Natural killer cell treated with Interleukin-12 subunit alpha and Interleukin-12 subunit beta and Interleukin-15 and Interleukin-18, amount 100 ng/mL, for 72 hours (primary cell): Measurements from ENCODE around the gene ULBP2. TPM values are rescaled to one million over a fixed set of nuclear protein-coding genes. Genes with fewer than 3 reads are reported as not detected.
"Not testable (repeated sequence)": the region's sequence is repeated elsewhere in the genome, so short reads cannot be mapped to it uniquely, and the experiment has no call there.

ENCODE experiments used
- ATAC-seq, 2 donors: fragments of 150-1000 bp; cut with Tn5 transposase in 1 of 2; sonication (Bioruptor Pico), chemical (Tn5 transposase) in 1 of 2; 2 replicates each; pipeline ENCODE4 v1.10.0; 2021
- DNase-seq: peaks from one replicate; pipeline ENCODE4 v3.0.0; 2022; ENCODE audit warnings: low spot score
- H3K27ac Mint-ChIP-seq, 2 donors: 1 replicate in 1 of 2; 2 replicates in 1 of 2; pipeline ENCODE4 v1.8.0; 2022; ENCODE audit warnings: mixed read lengths in 2 of 2, mild to moderate bottlenecking in 1 of 2, moderate library complexity in 1 of 2
- H3K27me3 Mint-ChIP-seq, 2 donors: 1 replicate in 1 of 2; 2 replicates in 1 of 2; pipeline ENCODE4 v1.8.0; 2022; ENCODE audit warnings: mixed read lengths in 2 of 2
- H3K36me3 Mint-ChIP-seq: one replicate; pipeline ENCODE4 v1.8.0; 2022; ENCODE audit warnings: mixed read lengths
- H3K4me1 Mint-ChIP-seq, 2 donors: 1 replicate in 1 of 2; 2 replicates in 1 of 2; pipeline ENCODE4 v1.8.0; 2022; ENCODE audit warnings: low read depth in 2 of 2, mixed read lengths in 2 of 2, mild to moderate bottlenecking in 1 of 2
- H3K4me3 Mint-ChIP-seq: one replicate; pipeline ENCODE4 v1.8.0; 2022; ENCODE audit warnings: mixed read lengths
- H3K9me3 Mint-ChIP-seq: 2 replicates; pipeline ENCODE4 v1.8.0; 2022; ENCODE audit warnings: mixed read lengths
- total RNA-seq, 2 donors: library from RNA; stranded (reverse); gene quantifications; one replicate each; pipeline ENCODE4 v1.2.3, GENCODE V29; 2022

The ULBP2 gene
- total RNA-seq, 2 donors from 2014 or later = 0.98 to 4.0 TPM

DNA sequence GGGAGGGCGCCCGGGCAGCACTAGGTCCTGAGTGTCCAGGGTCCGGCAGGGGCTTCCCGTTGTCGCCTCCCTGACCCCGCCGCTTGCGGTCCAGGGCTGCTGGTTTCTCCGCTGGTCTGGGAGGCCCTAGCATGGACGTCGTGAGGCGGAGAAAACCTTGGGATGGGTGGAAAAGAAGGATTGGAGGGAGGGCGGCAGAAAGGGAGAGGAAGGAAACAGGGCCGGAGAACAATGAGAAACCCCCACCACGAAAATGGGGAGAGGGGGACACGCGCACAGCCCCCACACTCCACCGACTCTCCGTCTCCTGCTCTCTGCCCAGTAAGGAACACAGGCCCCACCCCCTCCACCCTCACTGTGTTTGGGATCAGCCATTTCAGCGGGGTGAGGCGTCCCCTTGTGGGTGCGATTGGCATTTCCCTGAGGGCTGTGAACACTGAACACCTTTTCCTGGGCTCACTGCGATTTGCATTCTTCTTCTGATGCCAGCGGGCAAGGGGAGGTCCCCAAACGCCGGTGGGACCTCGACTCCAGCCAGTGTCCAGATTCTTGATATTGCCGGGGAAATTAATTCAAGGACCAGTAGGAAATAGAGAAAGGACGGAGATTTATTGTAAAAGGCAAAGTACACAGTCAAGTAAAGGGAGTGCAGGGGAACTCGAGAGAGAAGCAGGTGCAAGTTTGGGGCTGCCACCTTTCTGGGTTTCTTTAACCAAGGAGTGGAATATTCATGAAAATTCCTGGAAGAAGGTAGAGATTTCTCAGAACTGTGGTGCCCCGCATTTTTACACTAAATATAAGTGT lies 15.6 kb upstream of the ULBP2 start:
- DNase-seq (no peak), ATAC-seq (peak; percentile 77 to 79)
- Mint-ChIP-seq H3K27ac (no peak overlapping the region), H3K4me3 (no peak overlapping the region), H3K27me3 (peaks cover 75 to 94% of the 10 kb centered on the region in 2 donors), H3K36me3 (no peaks in the 10 kb centered on the region), H3K4me1 (peaks cover 15 to 17% of the 10 kb centered on the region in 2 donors), H3K9me3 (no peaks in the 10 kb centered on the region)

DNA sequence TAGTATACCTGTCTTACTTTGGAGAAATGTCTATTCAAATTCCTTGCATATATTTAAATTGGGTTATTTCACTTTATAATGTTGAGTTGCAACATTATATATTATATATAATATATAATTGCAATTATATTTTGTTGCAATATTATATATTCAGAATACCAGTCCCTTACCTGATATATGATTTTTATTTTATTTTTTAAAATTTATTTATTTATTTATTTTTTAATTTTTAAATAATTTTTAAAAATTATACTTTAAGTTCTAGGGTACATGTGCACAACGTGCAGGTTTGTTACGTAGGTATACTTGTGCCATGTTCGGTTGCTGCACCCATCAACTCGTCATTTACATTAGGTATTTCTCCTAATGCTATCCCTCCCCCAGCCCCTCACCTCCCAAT lies 14.8 kb upstream of the ULBP2 start:
- peaks cover 14 to 15% of the 10 kb centered on the region in 2 donors for H3K4me1 Mint-ChIP-seq
- not testable (repeated sequence) for H3K36me3 Mint-ChIP-seq, ATAC-seq, DNase-seq, H3K4me3 Mint-ChIP-seq, H3K9me3 Mint-ChIP-seq, H3K27ac Mint-ChIP-seq
- H3K27me3 Mint-ChIP-seq = peaks cover 77 to 94% of the 10 kb centered on the region in 2 donors

GRCh38 chr6:149929422-149929821 lies 12.4 kb upstream of the ULBP2 start:
- DNase-seq (no peak), ATAC-seq (no peak)
- H3K27ac Mint-ChIP-seq = no peak overlapping the region
- H3K36me3 Mint-ChIP-seq = no peaks in the 10 kb centered on the region
- peaks cover 72 to 91% of the 10 kb centered on the region in 2 donors for H3K27me3 Mint-ChIP-seq
- H3K4me3 Mint-ChIP-seq = no peak overlapping the region
- H3K9me3 Mint-ChIP-seq = no peaks in the 10 kb centered on the region
- H3K4me1 Mint-ChIP-seq = peaks cover 5 to 9% of the 10 kb centered on the region in 2 donors

DNA sequence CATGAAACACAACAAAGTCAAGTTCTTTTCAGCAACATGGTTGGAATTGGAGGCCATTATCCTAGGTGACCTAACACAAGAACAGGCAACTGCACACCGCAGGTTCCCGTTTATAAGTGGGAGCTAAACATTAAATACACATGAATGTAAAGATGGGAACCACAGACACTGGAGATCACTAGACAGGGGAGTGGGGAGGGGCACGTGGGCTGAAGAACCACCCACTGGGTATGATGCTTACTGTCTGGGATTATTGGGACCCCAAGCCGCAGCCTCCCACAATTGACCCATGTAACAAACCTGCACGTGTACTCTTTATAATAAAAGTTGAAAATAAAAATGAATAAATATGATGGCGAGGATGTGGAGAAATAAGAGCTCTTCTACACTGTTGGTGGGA lies 10.3 kb upstream of the ULBP2 start:
- DNase-seq = no peak
- no peak overlapping the region for H3K27ac Mint-ChIP-seq
- H3K27me3 Mint-ChIP-seq = peaks cover 71 to 92% of the 10 kb centered on the region in 2 donors
- peaks cover 3 to 11% of the 10 kb centered on the region in 2 donors for H3K4me1 Mint-ChIP-seq
- ATAC-seq = no peak
- no peaks in the 10 kb centered on the region for H3K36me3 Mint-ChIP-seq
- no peaks in the 10 kb centered on the region for H3K9me3 Mint-ChIP-seq
- H3K4me3 Mint-ChIP-seq = no peak overlapping the region

- Mint-ChIP-seq H3K4me3 (no peak overlapping the region), H3K27ac (no peak overlapping the region)
- no peak for DNase-seq
These were observed 8.8 kb upstream of the ULBP2 start for GRCh38 chr6:149933036-149933435.

GRCh38 chr6:149933461-149933860 lies 8.4 kb upstream of the ULBP2 start:
- no peak for ATAC-seq
- no peak for DNase-seq
- H3K4me1 Mint-ChIP-seq = peaks cover 3 to 10% of the 10 kb centered on the region in 2 donors
- no peak overlapping the region for H3K27ac Mint-ChIP-seq
- no peaks in the 10 kb centered on the region for H3K36me3 Mint-ChIP-seq
- H3K4me3 Mint-ChIP-seq = no peak overlapping the region
- peaks cover 71 to 89% of the 10 kb centered on the region in 2 donors for H3K27me3 Mint-ChIP-seq
- no peaks in the 10 kb centered on the region for H3K9me3 Mint-ChIP-seq

More at GRCh38 chr6:149933036-149933435, 8.8 kb upstream of the ULBP2 start:
- Mint-ChIP-seq H3K9me3 (no peaks in the 10 kb centered on the region), H3K27me3 (peaks cover 73 to 93% of the 10 kb centered on the region in 2 donors), H3K4me1 (peaks cover 3 to 10% of the 10 kb centered on the region in 2 donors), H3K36me3 (no peaks in the 10 kb centered on the region)
- no peak for ATAC-seq

DNA sequence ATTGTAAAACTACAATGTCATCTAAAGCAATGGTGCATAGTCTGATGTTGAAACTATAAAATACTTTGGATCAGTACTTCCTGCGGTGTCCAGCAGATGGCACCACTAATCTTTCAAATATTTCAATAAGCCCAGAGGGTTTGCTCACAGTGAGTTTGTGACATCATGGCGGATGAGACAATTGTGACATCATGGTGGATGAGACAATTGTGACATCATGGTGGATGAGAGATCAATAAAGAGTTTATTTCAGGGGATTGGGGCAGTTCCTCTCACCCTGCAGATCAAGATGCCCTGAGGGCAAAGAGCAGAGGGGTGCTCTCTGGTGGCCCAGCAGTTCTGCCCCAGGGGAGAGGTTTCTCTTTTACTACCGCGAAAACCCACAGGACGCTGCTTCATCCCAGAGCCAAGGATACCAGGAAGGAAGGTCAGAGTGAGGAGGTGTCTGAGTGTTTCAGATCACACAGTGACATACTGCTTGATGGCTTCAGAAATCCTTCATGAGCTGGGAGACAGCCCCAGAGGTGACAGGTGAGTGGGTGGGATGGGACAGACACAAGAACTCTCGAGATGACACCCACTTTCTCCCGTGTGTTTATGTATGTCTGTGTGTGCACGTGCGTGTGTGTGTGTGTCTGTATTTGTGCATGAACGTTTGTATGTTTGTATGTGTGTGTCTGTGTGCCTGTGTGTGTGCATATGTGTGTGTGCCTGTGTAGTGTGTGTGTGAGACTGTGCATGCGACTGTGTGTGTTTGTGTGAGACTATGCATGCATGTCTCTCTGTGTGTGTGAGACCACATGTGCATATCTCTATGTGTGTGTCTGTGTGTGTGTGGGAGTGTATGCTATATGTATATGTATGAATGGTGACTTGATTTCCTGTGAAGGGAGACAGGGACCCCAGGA lies 7.3 kb upstream of the ULBP2 start:
- peaks cover 10 to 18% of the 10 kb centered on the region in 2 donors for H3K4me1 Mint-ChIP-seq
- no peak overlapping the region for H3K27ac Mint-ChIP-seq
- ATAC-seq = peak; percentile 48 to 54
- no peaks in the 10 kb centered on the region for H3K9me3 Mint-ChIP-seq
- no peaks in the 10 kb centered on the region for H3K36me3 Mint-ChIP-seq
- peak; percentile 78 for DNase-seq
- peaks cover 68 to 87% of the 10 kb centered on the region in 2 donors for H3K27me3 Mint-ChIP-seq
- H3K4me3 Mint-ChIP-seq = no peak overlapping the region

- peaks cover 11 to 19% of the 10 kb centered on the region in 2 donors for H3K4me1 Mint-ChIP-seq
- ATAC-seq (no peak), DNase-seq (no peak)
- H3K9me3 Mint-ChIP-seq = no peaks in the 10 kb centered on the region
- no peaks in the 10 kb centered on the region for H3K36me3 Mint-ChIP-seq
- no peak overlapping the region for H3K4me3 Mint-ChIP-seq
- H3K27me3 Mint-ChIP-seq = peaks cover 69 to 87% of the 10 kb centered on the region in 2 donors
- no peak overlapping the region for H3K27ac Mint-ChIP-seq
These were observed 6.6 kb upstream of the ULBP2 start for GRCh38 chr6:149935246-149935645.

GRCh38 chr6:149935668-149936067 lies 6.1 kb upstream of the ULBP2 start:
- peaks cover 14 to 19% of the 10 kb centered on the region in 2 donors for H3K4me1 Mint-ChIP-seq
- H3K36me3 Mint-ChIP-seq = no peaks in the 10 kb centered on the region
- no peaks in the 10 kb centered on the region for H3K9me3 Mint-ChIP-seq
- no peak overlapping the region for H3K4me3 Mint-ChIP-seq
- ATAC-seq = no peak
- DNase-seq = no peak
- peaks cover 68 to 87% of the 10 kb centered on the region in 2 donors for H3K27me3 Mint-ChIP-seq
- no peak overlapping the region for H3K27ac Mint-ChIP-seq

DNA sequence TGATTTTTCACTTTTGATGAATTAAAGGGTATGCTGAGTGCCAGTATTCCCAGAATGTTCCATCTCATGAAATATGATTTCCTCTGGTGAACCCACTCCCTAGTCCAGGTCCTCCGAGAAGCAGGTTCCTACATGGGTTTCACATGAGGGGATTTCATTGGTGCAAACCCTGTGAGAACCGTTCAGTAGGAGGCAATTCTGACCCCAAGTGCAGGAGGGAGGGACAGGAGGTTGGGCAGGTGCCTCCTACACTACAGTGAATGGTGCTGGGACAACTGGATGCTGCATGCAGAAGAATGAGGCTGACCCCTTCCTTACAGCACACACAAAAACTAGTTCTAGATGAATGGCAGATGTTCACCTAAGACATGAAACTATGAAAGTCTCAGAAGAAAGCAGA lies 5.1 kb upstream of the ULBP2 start:
- no peak for ATAC-seq
- Mint-ChIP-seq H3K36me3 (no peaks in the 10 kb centered on the region), H3K27me3 (peaks cover 63 to 77% of the 10 kb centered on the region in 2 donors), H3K4me3 (no peak overlapping the region), H3K9me3 (no peaks in the 10 kb centered on the region), H3K27ac (no peak overlapping the region), H3K4me1 (peaks cover 18 to 19% of the 10 kb centered on the region in 2 donors)
- DNase-seq = no peak

- H3K4me1 Mint-ChIP-seq = peaks cover 22 to 23% of the 10 kb centered on the region in 2 donors
- H3K9me3 Mint-ChIP-seq, DNase-seq, H3K36me3 Mint-ChIP-seq, ATAC-seq, H3K27ac Mint-ChIP-seq: not testable (repeated sequence)
- peaks cover 56 to 67% of the 10 kb centered on the region in 2 donors for H3K27me3 Mint-ChIP-seq
- peak overlapping the region; percentile 87 for H3K4me3 Mint-ChIP-seq
These were observed 3.7 kb upstream of the ULBP2 start for GRCh38 chr6:149938013-149938570.

DNA sequence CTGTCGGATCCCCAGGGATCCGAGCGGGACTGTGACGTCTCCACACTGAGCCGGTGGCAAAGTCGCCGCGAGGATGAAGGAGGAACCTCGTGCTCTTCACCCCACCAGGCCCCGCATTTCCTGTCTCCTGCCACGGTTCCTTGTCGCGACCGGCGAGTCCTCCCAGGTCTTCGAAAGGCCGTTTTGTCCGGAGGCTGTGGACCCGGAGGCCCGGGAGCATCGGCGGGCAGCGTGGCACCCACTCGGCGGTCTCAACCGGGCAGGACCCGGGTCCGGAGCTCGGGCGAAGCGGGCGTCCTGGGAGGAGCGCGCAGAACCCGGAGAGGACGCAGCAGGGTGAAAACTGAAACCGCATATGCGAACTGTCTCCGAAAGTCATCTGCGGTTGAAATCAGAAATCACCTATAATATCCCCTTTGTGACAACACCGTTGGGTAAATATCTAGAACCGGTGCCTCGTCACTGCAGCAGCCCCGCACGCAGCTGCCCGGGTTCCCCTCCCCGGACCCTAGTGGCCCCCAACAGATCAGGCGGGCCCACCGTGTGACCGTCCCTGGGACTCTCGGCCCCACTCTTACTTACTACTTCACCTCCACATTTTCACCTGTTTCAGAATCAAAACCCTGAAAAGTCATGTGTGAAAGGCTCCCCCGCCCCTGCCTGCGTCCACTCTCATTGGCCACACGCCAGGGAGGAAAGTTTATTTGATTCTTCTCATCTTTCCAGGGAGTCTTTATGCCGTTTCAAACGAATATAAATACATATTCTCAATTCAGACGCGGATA lies 3.1 kb upstream of the ULBP2 start:
- no peaks in the 10 kb centered on the region for H3K9me3 Mint-ChIP-seq
- H3K27ac Mint-ChIP-seq = peak overlapping the region; percentile 16 to 71
- DNase-seq (peak; percentile 72), ATAC-seq (peak; percentile 56 to 74)
- H3K4me1 Mint-ChIP-seq = peaks cover 22 to 23% of the 10 kb centered on the region in 2 donors
- no peaks in the 10 kb centered on the region for H3K36me3 Mint-ChIP-seq
- H3K27me3 Mint-ChIP-seq = peaks cover 50 to 61% of the 10 kb centered on the region in 2 donors
- H3K4me3 Mint-ChIP-seq = peak overlapping the region; percentile 87

DNA sequence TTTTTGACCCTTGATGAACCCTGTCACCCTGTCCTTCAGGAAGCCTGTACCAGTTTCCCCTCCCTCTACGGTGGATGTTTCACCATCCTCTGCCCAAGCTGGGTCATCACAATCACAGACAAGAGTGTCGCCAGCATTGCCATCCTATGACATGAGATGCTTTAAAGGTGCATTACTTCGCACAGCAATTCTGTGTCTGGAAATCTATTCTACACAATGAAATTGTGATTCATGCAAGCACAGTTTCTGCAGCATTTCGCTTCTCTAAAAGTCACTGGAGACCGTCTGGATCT lies 2.5 kb upstream of the ULBP2 start:
- Mint-ChIP-seq H3K4me1 (peaks cover 20% of the 10 kb centered on the region in 2 donors), H3K27ac (peak overlapping the region; percentile 16 to 71), H3K36me3 (no peaks in the 10 kb centered on the region), H3K27me3 (peaks cover 47 to 55% of the 10 kb centered on the region in 2 donors), H3K9me3 (no peaks in the 10 kb centered on the region), H3K4me3 (peak overlapping the region; percentile 87)
- no peak for DNase-seq
- no peak for ATAC-seq
